ENCODE results near the gene OSBPL8.
A peak's percentile ranks its signal among the peaks of the same experiment; 100 is the strongest.

OSBPL8 gene

GRCh38 chr12:76457010-76457409 lies 102.6 kb downstream of the OSBPL8 start:
- DNase-seq (ENCODE audit: low spot score), result no peak
- Histone ChIP-seq H2AK5ac (ENCODE audit: low read depth, low read length) (no peak overlapping the region), H3K4me3 (ENCODE audit: low read length in 2 of 2) (no peak overlapping the region), H3K36me3 (replicated peaks in 1 of 2; ENCODE audit: control insufficient read depth in 2 of 2, insufficient read depth in 2 of 2, low read length in 2 of 2) (no peaks in the 10 kb centered on the region), H2BK15ac (ENCODE audit: low read length) (no peak overlapping the region), H2BK120ac (ENCODE audit: low read depth, low read length) (no peak overlapping the region), H3K27ac (replicated peaks; ENCODE audit: low read length) (no peak overlapping the region), H3K4me1 (ENCODE audit: control insufficient read depth in 2 of 2, insufficient read depth in 1 of 2, low read depth in 1 of 2, low read length in 2 of 2) (peaks cover 0 to 1% of the 10 kb centered on the region in 2 donors), H2BK5ac (ENCODE audit: low read length) (no peak overlapping the region), H3K23ac (ENCODE audit: low read depth, low read length, poor library complexity) (no peak overlapping the region), H3K9ac (ENCODE audit: low read depth, low read length, poor library complexity) (no peak overlapping the region), H3K4ac (ENCODE audit: low read length) (no peak overlapping the region), H3K27me3 (ENCODE audit: control insufficient read depth in 3 of 3, insufficient read depth in 3 of 3, low read depth in 1 of 3, low read length in 3 of 3) (no peaks in the 10 kb centered on the region), H3K9me3 (replicated peaks in 1 of 2; ENCODE audit: control insufficient read depth in 2 of 2, insufficient read depth in 1 of 2, low read depth in 1 of 2, low read length in 2 of 2) (no peaks in the 10 kb centered on the region), H3K79me1 (ENCODE audit: low read depth, low read length) (no peaks in the 10 kb centered on the region), H4K91ac (ENCODE audit: low read depth, low read length, poor library complexity) (no peak overlapping the region), H4K8ac (ENCODE audit: low read depth, low read length) (no peak overlapping the region), H2BK12ac (ENCODE audit: low read length) (no peak overlapping the region), H2AFZ (ENCODE audit: low read length) (no peak overlapping the region), H3K4me2 (ENCODE audit: insufficient read depth, low read length, poor library complexity, severe bottlenecking) (no peak overlapping the region), H3K18ac (ENCODE audit: low read length) (no peak overlapping the region), H3K14ac (ENCODE audit: low read length) (no peak overlapping the region)
- 100% methylated on average over 2 of the region's 7 CpGs; no CpG with 5 or more reads in 1 of the 2 donors for WGBS, 2 donors (ENCODE audit: extremely low coverage in 2 of 2, insufficient read length in 2 of 2, insufficient replicate concordance in 1 of 2)

GRCh38 chr12:76455582-76456345 lies 103.8 kb downstream of the OSBPL8 start:
- Histone ChIP-seq H3K4me2 (ENCODE audit: insufficient read depth, low read length, poor library complexity, severe bottlenecking) (no peak overlapping the region), H2BK12ac (ENCODE audit: low read length) (no peak overlapping the region), H3K9me3 (replicated peaks in 1 of 2; ENCODE audit: control insufficient read depth in 2 of 2, insufficient read depth in 1 of 2, low read depth in 1 of 2, low read length in 2 of 2) (no peaks in the 10 kb centered on the region), H2BK15ac (ENCODE audit: low read length) (no peak overlapping the region), H2AK5ac (ENCODE audit: low read depth, low read length) (no peak overlapping the region), H2BK120ac (ENCODE audit: low read depth, low read length) (no peak overlapping the region), H2BK5ac (ENCODE audit: low read length) (no peak overlapping the region), H4K8ac (ENCODE audit: low read depth, low read length) (no peak overlapping the region), H3K27me3 (ENCODE audit: control insufficient read depth in 3 of 3, insufficient read depth in 3 of 3, low read depth in 1 of 3, low read length in 3 of 3) (no peaks in the 10 kb centered on the region), H4K91ac (ENCODE audit: low read depth, low read length, poor library complexity) (no peak overlapping the region), H3K4me3 (ENCODE audit: low read length in 2 of 2) (no peak overlapping the region), H3K18ac (ENCODE audit: low read length) (no peak overlapping the region), H3K9ac (ENCODE audit: low read depth, low read length, poor library complexity) (no peak overlapping the region), H3K36me3 (replicated peaks in 1 of 2; ENCODE audit: control insufficient read depth in 2 of 2, insufficient read depth in 2 of 2, low read length in 2 of 2) (peaks cover 0 to 1% of the 10 kb centered on the region in 2 donors), H3K4me1 (ENCODE audit: control insufficient read depth in 2 of 2, insufficient read depth in 1 of 2, low read depth in 1 of 2, low read length in 2 of 2) (no peaks in the 10 kb centered on the region), H3K23ac (ENCODE audit: low read depth, low read length, poor library complexity) (no peak overlapping the region), H3K27ac (replicated peaks; ENCODE audit: low read length) (no peak overlapping the region), H3K79me1 (ENCODE audit: low read depth, low read length) (no peaks in the 10 kb centered on the region), H2AFZ (ENCODE audit: low read length) (no peak overlapping the region), H3K4ac (ENCODE audit: low read length) (no peak overlapping the region), H3K14ac (ENCODE audit: low read length) (no peak overlapping the region)
- WGBS, 2 donors (ENCODE audit: extremely low coverage in 2 of 2, insufficient read length in 2 of 2, insufficient replicate concordance in 1 of 2), result no CpG with 5 or more reads among the region's 2 CpGs
- DNase-seq (ENCODE audit: low spot score), result peak; percentile 23

DNA sequence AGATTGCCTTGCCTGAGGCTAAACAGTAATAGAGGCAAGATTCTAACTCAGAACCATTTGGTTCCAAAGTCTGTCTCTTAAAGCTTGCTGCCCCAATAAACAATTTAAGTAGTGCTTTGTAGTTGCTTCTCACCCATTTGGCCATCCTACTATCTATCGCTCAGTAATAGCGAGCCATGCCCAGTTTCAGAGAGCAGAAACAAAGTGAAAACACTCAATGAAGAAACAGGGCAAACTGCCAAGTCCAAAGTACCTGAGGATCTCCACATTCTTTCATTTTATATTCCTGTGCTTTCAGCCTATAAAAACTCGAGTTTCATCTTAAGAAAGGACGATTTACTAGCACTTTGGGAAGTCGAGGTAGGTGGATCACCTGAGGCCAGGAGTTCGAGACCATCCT lies 108.0 kb downstream of the OSBPL8 start:
- Histone ChIP-seq H4K8ac (ENCODE audit: low read depth, low read length) (no peak overlapping the region), H2BK120ac (ENCODE audit: low read depth, low read length) (no peak overlapping the region), H2AK5ac (ENCODE audit: low read depth, low read length) (no peak overlapping the region), H3K36me3 (replicated peaks in 1 of 2; ENCODE audit: control insufficient read depth in 2 of 2, insufficient read depth in 2 of 2, low read length in 2 of 2) (peaks cover 0 to 26% of the 10 kb centered on the region in 2 donors), H2BK15ac (ENCODE audit: low read length) (no peak overlapping the region), H3K4me3 (ENCODE audit: low read length in 2 of 2) (no peak overlapping the region), H3K79me1 (ENCODE audit: low read depth, low read length) (no peaks in the 10 kb centered on the region), H3K4me2 (ENCODE audit: insufficient read depth, low read length, poor library complexity, severe bottlenecking) (no peak overlapping the region), H3K23ac (ENCODE audit: low read depth, low read length, poor library complexity) (no peak overlapping the region), H3K9ac (ENCODE audit: low read depth, low read length, poor library complexity) (no peak overlapping the region), H2AFZ (ENCODE audit: low read length) (no peak overlapping the region), H4K91ac (ENCODE audit: low read depth, low read length, poor library complexity) (no peak overlapping the region), H3K18ac (ENCODE audit: low read length) (no peak overlapping the region), H3K4ac (ENCODE audit: low read length) (no peak overlapping the region), H3K4me1 (ENCODE audit: control insufficient read depth in 2 of 2, insufficient read depth in 1 of 2, low read depth in 1 of 2, low read length in 2 of 2) (no peaks in the 10 kb centered on the region), H2BK12ac (ENCODE audit: low read length) (no peak overlapping the region), H3K27ac (replicated peaks; ENCODE audit: low read length) (no peak overlapping the region), H3K9me3 (replicated peaks in 1 of 2; ENCODE audit: control insufficient read depth in 2 of 2, insufficient read depth in 1 of 2, low read depth in 1 of 2, low read length in 2 of 2) (peaks cover 0 to 8% of the 10 kb centered on the region in 2 donors), H3K14ac (ENCODE audit: low read length) (no peak overlapping the region), H3K27me3 (ENCODE audit: control insufficient read depth in 3 of 3, insufficient read depth in 3 of 3, low read depth in 1 of 3, low read length in 3 of 3) (no peaks in the 10 kb centered on the region), H2BK5ac (ENCODE audit: low read length) (no peak overlapping the region)
- WGBS, 2 donors (ENCODE audit: extremely low coverage in 2 of 2, insufficient read length in 2 of 2, insufficient replicate concordance in 1 of 2), result no CpG with 5 or more reads among the region's 6 CpGs
- DNase-seq (ENCODE audit: low spot score), result no peak

DNA sequence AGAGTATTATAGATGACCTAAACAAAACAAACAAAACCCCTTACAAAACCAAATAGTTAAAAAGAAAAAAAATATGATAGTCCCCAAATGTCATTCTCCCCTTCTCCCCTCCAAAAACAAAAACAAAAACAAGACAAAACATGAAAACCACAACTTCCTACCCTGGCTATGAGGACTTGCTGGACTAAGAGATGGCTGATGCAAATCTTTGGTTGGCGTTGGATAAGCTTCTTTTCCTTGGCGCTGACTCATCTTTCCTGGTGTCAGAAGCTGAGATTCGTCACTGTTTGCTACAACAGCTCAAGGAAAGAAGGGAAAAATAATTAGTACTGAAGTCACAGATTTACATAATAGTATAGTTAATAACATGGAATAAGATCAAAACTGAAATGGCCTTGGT lies 108.9 kb downstream of the OSBPL8 start:
- H2BK15ac ChIP-seq (ENCODE audit: low read length), result no peak overlapping the region
- WGBS, 2 donors (ENCODE audit: extremely low coverage in 2 of 2, insufficient read length in 2 of 2, insufficient replicate concordance in 1 of 2), result no CpG with 5 or more reads among the region's 3 CpGs
- H2BK5ac ChIP-seq (ENCODE audit: low read length), result no peak overlapping the region
- no peak overlapping the region for H2AK5ac ChIP-seq (ENCODE audit: low read depth, low read length)
- H3K79me1 ChIP-seq (ENCODE audit: low read depth, low read length), result no peaks in the 10 kb centered on the region
- H3K27ac ChIP-seq (replicated peaks; ENCODE audit: low read length), result no peak overlapping the region
- no peaks in the 10 kb centered on the region for H3K4me1 ChIP-seq (ENCODE audit: control insufficient read depth in 2 of 2, insufficient read depth in 1 of 2, low read depth in 1 of 2, low read length in 2 of 2)
- H2BK120ac ChIP-seq (ENCODE audit: low read depth, low read length), result no peak overlapping the region
- H3K36me3 ChIP-seq (replicated peaks in 1 of 2; ENCODE audit: control insufficient read depth in 2 of 2, insufficient read depth in 2 of 2, low read length in 2 of 2), result peaks cover 0 to 26% of the 10 kb centered on the region in 2 donors
- H3K4me3 ChIP-seq (ENCODE audit: low read length in 2 of 2), result no peak overlapping the region
- H3K27me3 ChIP-seq (ENCODE audit: control insufficient read depth in 3 of 3, insufficient read depth in 3 of 3, low read depth in 1 of 3, low read length in 3 of 3), result no peaks in the 10 kb centered on the region
- H2BK12ac ChIP-seq (ENCODE audit: low read length), result no peak overlapping the region
- H3K18ac ChIP-seq (ENCODE audit: low read length), result no peak overlapping the region
- H3K9me3 ChIP-seq (replicated peaks in 1 of 2; ENCODE audit: control insufficient read depth in 2 of 2, insufficient read depth in 1 of 2, low read depth in 1 of 2, low read length in 2 of 2), result peaks cover 0 to 8% of the 10 kb centered on the region in 2 donors
- no peak overlapping the region for H4K8ac ChIP-seq (ENCODE audit: low read depth, low read length)
- H3K4me2 ChIP-seq (ENCODE audit: insufficient read depth, low read length, poor library complexity, severe bottlenecking), result no peak overlapping the region
- no peak overlapping the region for H3K4ac ChIP-seq (ENCODE audit: low read length)
- no peak for DNase-seq (ENCODE audit: low spot score)
- H2AFZ ChIP-seq (ENCODE audit: low read length), result no peak overlapping the region
- no peak overlapping the region for H3K23ac ChIP-seq (ENCODE audit: low read depth, low read length, poor library complexity)
- H3K14ac ChIP-seq (ENCODE audit: low read length), result no peak overlapping the region
- H4K91ac ChIP-seq (ENCODE audit: low read depth, low read length, poor library complexity), result no peak overlapping the region
- no peak overlapping the region for H3K9ac ChIP-seq (ENCODE audit: low read depth, low read length, poor library complexity)
